Testis (tissue), 3 donors: ENCODE data around the gene PTPN7. TPM values are rescaled to one million over a fixed set of nuclear protein-coding genes. Genes with fewer than 3 reads are reported as not detected.

Source experiments
- DNase-seq: peaks from one replicate; pipeline ENCODE4 v3.0.0-alpha.2; 2019
- H3K27ac ChIP-seq, 2 donors: fragments of 200-600 bp; sonication (generic); one replicate each; pipeline ENCODE4 v1.5.1; 2019
- H3K27me3 ChIP-seq: fragments of 200-600 bp; sonication (generic); one replicate; pipeline ENCODE4 v1.5.1; 2019
- H3K36me3 ChIP-seq: fragments of 200-600 bp; sonication (generic); one replicate; pipeline ENCODE4 v1.5.1; 2017; ENCODE audit warnings: low read depth; ENCODE audit errors: missing control alignments
- H3K4me1 ChIP-seq: fragments of 200-600 bp; sonication (generic); one replicate; pipeline ENCODE4 v1.5.1; 2019
- H3K4me3 ChIP-seq, 2 donors: fragments of 200-600 bp; sonication (generic); one replicate each; pipeline ENCODE4 v1.5.1; 2017 to 2019
- H3K9me3 ChIP-seq: fragments of 200-600 bp; sonication (generic); one replicate; pipeline ENCODE4 v1.5.1; 2017
- POLR2A ChIP-seq: fragments of 450-650 bp; IDR thresholded peaks from one replicate; pipeline ENCODE4 v1.6.1; 2017; ENCODE audit warnings: antibody characterized with exemption, mild to moderate bottlenecking, moderate library complexity
- WGBS, 2 donors: methylation state at CpG; one replicate each; pipeline ENCODE4 v1.1.5; 2018; 5-methylcytosine and 5-hydroxymethylcytosine counted together
- intact Hi-C: fragments of 100-400 bp; cut with DNase I; formaldehyde crosslinking; loops from one replicate; pipeline ENCODE4 v1.15.1; 2023; ENCODE audit warnings: low total_unique reads
- polyA plus RNA-seq: library from polyadenylated mRNA; stranded (reverse); fragments of 350-450 nt; fragmentation: Illumina TruSeq; extraction: RNeasy Lipid Tissue Mini Kit (QIAGEN cat#74804); gene quantifications from one replicate; pipeline ENCODE4 v1.2.3, GENCODE V29; 2014; ENCODE audit warnings: low read depth, low replicate concordance; ENCODE audit not compliant: insufficient read depth
- total RNA-seq, 2 donors: library from RNA; depleted of rRNA; stranded (reverse); fragments of >200 nt; gene quantifications; one replicate each; pipeline ENCODE4 v1.2.3, GENCODE V29; 2016
- TF ChIP-seq, protein P1 (sequence below), 3 experiments: fragments of 450-650 bp in 2 of 3; fragments of 200-600 bp in 1 of 3; sonication (generic) in 1 of 3; IDR thresholded peaks; one replicate each; pipeline ENCODE4 v1.5.1; 2016 to 2019; ENCODE audit warnings: antibody characterized with exemption in 3 of 3, mild to moderate bottlenecking in 2 of 3, moderate library complexity in 1 of 3

Gene PTPN7
- total and polyA plus RNA-seq, 3 donors from 2014 or later = 43.0 to 119 (median 84.1) TPM

GRCh38 chr1:202201266-202201665 is 40.9 kb upstream of the PTPN7 start:
- H3K4me1 ChIP-seq = no peaks in the 10 kb centered on the region
- H3K36me3 ChIP-seq = no peaks in the 10 kb centered on the region
- TF ChIP-seq, protein P1, sequence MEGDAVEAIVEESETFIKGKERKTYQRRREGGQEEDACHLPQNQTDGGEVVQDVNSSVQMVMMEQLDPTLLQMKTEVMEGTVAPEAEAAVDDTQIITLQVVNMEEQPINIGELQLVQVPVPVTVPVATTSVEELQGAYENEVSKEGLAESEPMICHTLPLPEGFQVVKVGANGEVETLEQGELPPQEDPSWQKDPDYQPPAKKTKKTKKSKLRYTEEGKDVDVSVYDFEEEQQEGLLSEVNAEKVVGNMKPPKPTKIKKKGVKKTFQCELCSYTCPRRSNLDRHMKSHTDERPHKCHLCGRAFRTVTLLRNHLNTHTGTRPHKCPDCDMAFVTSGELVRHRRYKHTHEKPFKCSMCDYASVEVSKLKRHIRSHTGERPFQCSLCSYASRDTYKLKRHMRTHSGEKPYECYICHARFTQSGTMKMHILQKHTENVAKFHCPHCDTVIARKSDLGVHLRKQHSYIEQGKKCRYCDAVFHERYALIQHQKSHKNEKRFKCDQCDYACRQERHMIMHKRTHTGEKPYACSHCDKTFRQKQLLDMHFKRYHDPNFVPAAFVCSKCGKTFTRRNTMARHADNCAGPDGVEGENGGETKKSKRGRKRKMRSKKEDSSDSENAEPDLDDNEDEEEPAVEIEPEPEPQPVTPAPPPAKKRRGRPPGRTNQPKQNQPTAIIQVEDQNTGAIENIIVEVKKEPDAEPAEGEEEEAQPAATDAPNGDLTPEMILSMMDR (IDR thresholded peaks at IDR 0.05) = no peak
- no peak for TF ChIP-seq POLR2A
- no peak overlapping the region for H3K4me3 ChIP-seq
- H3K9me3 ChIP-seq = no peaks in the 10 kb centered on the region
- intact Hi-C loops = no loop called here
- no peak overlapping the region for H3K27ac ChIP-seq
- no peak for DNase-seq
- 74 to 96% methylated on average over 3 of the region's 3 CpGs for WGBS, 2 donors
- H3K27me3 ChIP-seq = no peaks in the 10 kb centered on the region

GRCh38 chr1:202200669-202201068 is 40.3 kb upstream of the PTPN7 start:
- H3K36me3 ChIP-seq = no peaks in the 10 kb centered on the region
- H3K9me3 ChIP-seq = no peaks in the 10 kb centered on the region
- WGBS, 2 donors = 76 to 83% methylated on average over 8 of the region's 8 CpGs
- no peaks in the 10 kb centered on the region for H3K27me3 ChIP-seq
- H3K27ac ChIP-seq = no peak overlapping the region
- no peak for DNase-seq
- TF ChIP-seq, protein P1 (IDR thresholded peaks at IDR 0.05) = no peak
- TF ChIP-seq POLR2A = no peak
- H3K4me1 ChIP-seq = no peaks in the 10 kb centered on the region
- intact Hi-C loops = no loop called here
- no peak overlapping the region for H3K4me3 ChIP-seq

DNA sequence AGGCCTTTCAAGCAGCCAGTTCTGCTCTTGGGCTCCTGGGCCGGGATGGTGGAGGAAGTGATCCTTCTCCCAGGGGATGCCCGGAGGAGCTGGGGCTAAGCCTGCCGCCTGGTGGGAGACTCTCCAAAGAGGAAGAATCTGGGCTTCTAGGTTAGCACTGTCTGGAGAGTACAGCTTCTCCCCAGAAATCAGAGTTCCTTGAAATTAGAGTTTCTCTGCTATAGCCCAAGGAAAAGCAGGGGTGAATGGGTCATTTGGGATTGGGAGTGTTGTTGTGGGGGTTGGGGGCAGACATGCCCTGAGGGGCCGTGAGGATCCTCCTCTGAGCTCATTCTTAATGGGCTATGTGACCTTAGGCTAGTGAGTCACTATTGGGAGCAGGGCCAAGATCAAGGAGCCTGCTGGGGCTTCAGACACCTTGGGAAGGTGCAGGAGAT is 39.7 kb upstream of the PTPN7 start:
- H3K27ac ChIP-seq = no peak overlapping the region
- 74 to 76% methylated on average over 4 of the region's 4 CpGs for WGBS, 2 donors
- no peak overlapping the region for H3K4me3 ChIP-seq
- H3K27me3 ChIP-seq = no peaks in the 10 kb centered on the region
- no peaks in the 10 kb centered on the region for H3K36me3 ChIP-seq
- H3K9me3 ChIP-seq = no peaks in the 10 kb centered on the region
- TF ChIP-seq, protein P1 (IDR thresholded peaks at IDR 0.05) = no peak
- TF ChIP-seq POLR2A = no peak
- intact Hi-C loops = no loop called here
- no peak for DNase-seq
- no peaks in the 10 kb centered on the region for H3K4me1 ChIP-seq

- Histone ChIP-seq H3K4me1 (no peaks in the 10 kb centered on the region), H3K4me3 (no peak overlapping the region), H3K9me3 (no peaks in the 10 kb centered on the region), H3K27me3 (no peaks in the 10 kb centered on the region), H3K36me3 (no peaks in the 10 kb centered on the region), H3K27ac (no peak overlapping the region)
- no peak for DNase-seq
- WGBS, 2 donors = 75 to 85% methylated on average over 14 to 16 of the region's 16 CpGs
- intact Hi-C loops = loop anchor here (5.0 kb wide), 1 partner anchor 113 kb away; no protein-coding TSS in a partner anchor
- no peak for TF ChIP-seq POLR2A
- TF ChIP-seq, protein P1 (IDR thresholded peaks at IDR 0.05) = no peak
These were observed 38.9 kb upstream of the PTPN7 start for GRCh38 chr1:202199040-202199889.
